Activated CD4-positive, alpha-beta T cell treated with anti-CD3 and anti-CD28 coated beads, Interleukin-2, amount 10 ng/mL, durations not matched to agents 7 days and 5 days (primary cell): ENCODE data around the gene LPAR5. TPM values are rescaled to one million over a fixed set of nuclear protein-coding genes. Genes with fewer than 3 reads are reported as not detected.

ENCODE experiments used
- CTCF ChIA-PET: fragments of 350-600 bp; sonication (Branson Sonifier 250); formaldehyde crosslinking; loops from one replicate; lab custom pipeline; 2021; ENCODE audit warnings: antibody characterized with exemption; lab: Charles Lee
- POLR2A ChIA-PET: fragments of 350-600 bp; sonication (Branson Sonifier 250); formaldehyde crosslinking; loops from one replicate; lab custom pipeline; 2021; ENCODE audit warnings: antibody characterized with exemption; lab: Charles Lee
- DNase-seq: peaks from one replicate; pipeline ENCODE4 v3.0.0-alpha.2; 2020
- H3K27ac Mint-ChIP-seq: one replicate; pipeline ENCODE4 v1.8.0; 2021; ENCODE audit warnings: mild to moderate bottlenecking, moderate library complexity, mixed read lengths
- H3K27me3 Mint-ChIP-seq: one replicate; pipeline ENCODE4 v1.8.0; 2021; ENCODE audit warnings: mixed read lengths
- H3K36me3 Mint-ChIP-seq: one replicate; pipeline ENCODE4 v1.8.0; 2021; ENCODE audit warnings: low read depth, mixed read lengths
- H3K4me1 Mint-ChIP-seq: one replicate; pipeline ENCODE4 v1.8.0; 2021; ENCODE audit warnings: mixed read lengths
- H3K4me3 Mint-ChIP-seq: one replicate; pipeline ENCODE4 v1.8.0; 2021; ENCODE audit warnings: mild to moderate bottlenecking, moderate library complexity, mixed read lengths
- H3K9me3 Mint-ChIP-seq: one replicate; pipeline ENCODE4 v1.8.0; 2021; ENCODE audit warnings: mixed read lengths
- total RNA-seq, 2 experiments: library from RNA; stranded (reverse); gene quantifications; one replicate each; pipeline ENCODE4 v1.2.3, GENCODE V29; 2021

Gene LPAR5
- total RNA-seq: 1 to 10 TPM; 6.2 to 6.6 TPM

- Mint-ChIP-seq H3K4me1 (peaks cover 48% of the 10 kb centered on the region), H3K4me3 (peak within 1 kb of the TSS; percentile 69), H3K36me3 (peaks cover 2% of the 10 kb centered on the region), H3K27me3 (peaks cover 3% of the 10 kb centered on the region), H3K27ac (peak within 1 kb of the TSS; percentile 85), H3K9me3 (no peaks in the 10 kb centered on the region)
- POLR2A ChIA-PET: no interaction called here
- CTCF ChIA-PET: interaction anchor here (0.5 to 1.3 kb wide), 8 partner anchors 11 to 223 kb away, joined by 3 to 6 read pairs (median 3); partner anchors contain the start of genes ACRBP and ZNF384
- DNase-seq: no peak
Measured at GRCh38 chr12:6635856-6636531, at the start of gene LPAR5. LPAR5 (minus strand) TSS chr12:6635959; CDS start chr12:6621248, 14,711 bp downstream.

- Mint-ChIP-seq H3K36me3 (peaks cover 46% of the 10 kb centered on the region), H3K4me1 (peaks cover 47% of the 10 kb centered on the region)
Measured at GRCh38 chr12:6684609-6685008, 48.9 kb upstream of the LPAR5 start.

GRCh38 chr12:6676962-6677361 lies 41.2 kb upstream of the LPAR5 start:
- POLR2A ChIA-PET: no interaction called here
- H3K4me1 Mint-ChIP-seq: no peaks in the 10 kb centered on the region
- no peak overlapping the region for H3K4me3 Mint-ChIP-seq
- H3K27me3 Mint-ChIP-seq: no peaks in the 10 kb centered on the region
- no peak for DNase-seq
- no peak overlapping the region for H3K27ac Mint-ChIP-seq
- no peaks in the 10 kb centered on the region for H3K9me3 Mint-ChIP-seq
- CTCF ChIA-PET: interaction anchor here (1.3 kb wide), 1 partner anchor 7 kb away, joined by 3 read pairs; no protein-coding TSS in a partner anchor
- peaks cover 73% of the 10 kb centered on the region for H3K36me3 Mint-ChIP-seq

More at GRCh38 chr12:6684609-6685008, 48.9 kb upstream of the LPAR5 start:
- Mint-ChIP-seq H3K9me3 (no peaks in the 10 kb centered on the region), H3K27me3 (no peaks in the 10 kb centered on the region), H3K4me3 (no peak overlapping the region), H3K27ac (no peak overlapping the region)
- ChIA-PET POLR2A (no interaction called here), CTCF (interaction anchor here (0.5 to 1.7 kb wide), 11 partner anchors 8 to 149 kb away, joined by 3 to 10 read pairs (median 3); partner anchors contain the start of genes CD4 and MLF2)
- peak; percentile 69 for DNase-seq

GRCh38 chr12:6672143-6672542 lies 36.4 kb upstream of the LPAR5 start:
- POLR2A ChIA-PET: no interaction called here
- CTCF ChIA-PET: interaction anchor here (0.7 kb wide), 1 partner anchor 51 kb away, joined by 3 read pairs; no protein-coding TSS in a partner anchor
- H3K36me3 Mint-ChIP-seq: peaks cover 78% of the 10 kb centered on the region
- H3K27me3 Mint-ChIP-seq: no peaks in the 10 kb centered on the region
- peak overlapping the region; percentile 38 for H3K27ac Mint-ChIP-seq
- H3K4me3 Mint-ChIP-seq: no peak overlapping the region
- no peaks in the 10 kb centered on the region for H3K4me1 Mint-ChIP-seq
- no peak for DNase-seq
- H3K9me3 Mint-ChIP-seq: no peaks in the 10 kb centered on the region

- DNase-seq: no peak
- H3K36me3 Mint-ChIP-seq: peaks cover 71% of the 10 kb centered on the region
- H3K9me3 Mint-ChIP-seq: peaks cover 3% of the 10 kb centered on the region
- H3K27ac Mint-ChIP-seq: no peak overlapping the region
- POLR2A ChIA-PET: no interaction called here
- CTCF ChIA-PET: interaction anchor here (1.0 to 1.2 kb wide), 2 partner anchors 10 to 12 kb away, joined by 3 to 4 read pairs; no protein-coding TSS in a partner anchor
- H3K27me3 Mint-ChIP-seq: no peaks in the 10 kb centered on the region
- H3K4me3 Mint-ChIP-seq: no peak overlapping the region
- peaks cover 21% of the 10 kb centered on the region for H3K4me1 Mint-ChIP-seq
Measured at GRCh38 chr12:6667559-6668210, 31.9 kb upstream of the LPAR5 start.

- CTCF ChIA-PET: interaction anchor here (0.6 to 1.4 kb wide), 3 partner anchors 18 to 303 kb away, joined by 3 to 5 read pairs (median 4); partner anchors contain the start of gene ZNF384
- no peak overlapping the region for H3K4me3 Mint-ChIP-seq
- DNase-seq: no peak
- H3K27me3 Mint-ChIP-seq: no peaks in the 10 kb centered on the region
- no peak overlapping the region for H3K27ac Mint-ChIP-seq
- peaks cover 3% of the 10 kb centered on the region for H3K9me3 Mint-ChIP-seq
- POLR2A ChIA-PET: no interaction called here
- H3K4me1 Mint-ChIP-seq: peaks cover 30% of the 10 kb centered on the region
- H3K36me3 Mint-ChIP-seq: peaks cover 57% of the 10 kb centered on the region
Measured at GRCh38 chr12:6666211-6666610, 30.5 kb upstream of the LPAR5 start.

GRCh38 chr12:6664902-6665301 lies 29.1 kb upstream of the LPAR5 start:
- Mint-ChIP-seq H3K4me1 (peaks cover 31% of the 10 kb centered on the region), H3K27ac (peak overlapping the region; percentile 98), H3K4me3 (no peak overlapping the region)

GRCh38 chr12:6662906-6663742 lies 27.4 kb upstream of the LPAR5 start, which contains the start of gene ING4:
ING4 (minus strand) TSS chr12:6663119; CDS start chr12:6663101, 18 bp downstream.
- POLR2A ChIA-PET: no interaction called here
- H3K4me3 Mint-ChIP-seq: peak within 1 kb of the TSS; percentile 99

More at GRCh38 chr12:6664902-6665301, 29.1 kb upstream of the LPAR5 start:
- no peaks in the 10 kb centered on the region for H3K27me3 Mint-ChIP-seq
- DNase-seq: no peak
- peaks cover 3% of the 10 kb centered on the region for H3K9me3 Mint-ChIP-seq
- POLR2A ChIA-PET: no interaction called here
- H3K36me3 Mint-ChIP-seq: peaks cover 46% of the 10 kb centered on the region
- CTCF ChIA-PET: interaction anchor here (0.6 to 1.4 kb wide), 2 partner anchors 24 to 107 kb away, joined by 3 to 5 read pairs; partner anchors contain the start of gene ZNF384

GRCh38 chr12:6662602-6662905 lies 26.8 kb upstream of the LPAR5 start:
- Mint-ChIP-seq H3K27ac (peak overlapping the region; percentile 98), H3K36me3 (peaks cover 34% of the 10 kb centered on the region), H3K27me3 (no peaks in the 10 kb centered on the region), H3K4me1 (peaks cover 36% of the 10 kb centered on the region), H3K9me3 (peaks cover 3% of the 10 kb centered on the region), H3K4me3 (peak overlapping the region; percentile 99)
- POLR2A ChIA-PET: no interaction called here
- DNase-seq: no peak
- CTCF ChIA-PET: no interaction called here

More at GRCh38 chr12:6662906-6663742, 27.4 kb upstream of the LPAR5 start, which contains the start of gene ING4:
- CTCF ChIA-PET: interaction anchor here (0.5 to 1.2 kb wide), 3 partner anchors 10 to 206 kb away, joined by 4 to 5 read pairs (median 4); no protein-coding TSS in a partner anchor
- peak within 1 kb of the TSS; percentile 98 for H3K27ac Mint-ChIP-seq
- H3K27me3 Mint-ChIP-seq: no peaks in the 10 kb centered on the region
- peaks cover 36% of the 10 kb centered on the region for H3K4me1 Mint-ChIP-seq
- DNase-seq: peak; percentile 98
- H3K9me3 Mint-ChIP-seq: peaks cover 3% of the 10 kb centered on the region
- H3K36me3 Mint-ChIP-seq: peaks cover 39% of the 10 kb centered on the region

GRCh38 chr12:6653987-6654386 lies 18.2 kb upstream of the LPAR5 start:
- no peaks in the 10 kb centered on the region for H3K9me3 Mint-ChIP-seq
- DNase-seq: no peak
- ChIA-PET CTCF (no interaction called here), POLR2A (no interaction called here)
- no peak overlapping the region for H3K4me3 Mint-ChIP-seq
- H3K4me1 Mint-ChIP-seq: peaks cover 4% of the 10 kb centered on the region
- H3K27me3 Mint-ChIP-seq: no peaks in the 10 kb centered on the region
- no peak overlapping the region for H3K27ac Mint-ChIP-seq
- H3K36me3 Mint-ChIP-seq: peaks cover 31% of the 10 kb centered on the region

- Mint-ChIP-seq H3K4me1 (no peaks in the 10 kb centered on the region), H3K27ac (peak overlapping the region; percentile 41), H3K27me3 (no peaks in the 10 kb centered on the region), H3K36me3 (peaks cover 30% of the 10 kb centered on the region), H3K4me3 (no peak overlapping the region), H3K9me3 (no peaks in the 10 kb centered on the region)
- CTCF ChIA-PET: no interaction called here
- DNase-seq: no peak
- POLR2A ChIA-PET: no interaction called here
Measured at GRCh38 chr12:6653342-6653741, 17.6 kb upstream of the LPAR5 start.

- Mint-ChIP-seq H3K4me3 (no peak overlapping the region), H3K27ac (no peak overlapping the region), H3K9me3 (no peaks in the 10 kb centered on the region), H3K36me3 (peaks cover 34% of the 10 kb centered on the region), H3K4me1 (no peaks in the 10 kb centered on the region), H3K27me3 (no peaks in the 10 kb centered on the region)
- ChIA-PET CTCF (interaction anchor here (1.1 kb wide), 1 partner anchor 8 kb away, joined by 3 read pairs; no protein-coding TSS in a partner anchor), POLR2A (no interaction called here)
- DNase-seq: no peak
Measured at GRCh38 chr12:6652391-6652790, 16.6 kb upstream of the LPAR5 start.
